ENCODE results near the gene LIMS3. TPM values are rescaled to one million over a fixed set of nuclear protein-coding genes. Genes with fewer than 3 reads are reported as not detected.
"Not testable (repeated sequence)": the region's sequence is repeated elsewhere in the genome, so short reads cannot be mapped to it uniquely, and the experiment has no call there.

The LIMS3 gene
- total RNA-seq, 1 donor from 2014 or later, result 9.7 TPM

- not testable (repeated sequence) for DNase-seq (ENCODE audit: low spot score)
Measured at GRCh38 chr2:109924481-109924880, 26.0 kb downstream of the LIMS3 start.

GRCh38 chr2:109927803-109928202 lies 29.3 kb downstream of the LIMS3 start:
- not testable (repeated sequence) for DNase-seq (ENCODE audit: low spot score)

DNA sequence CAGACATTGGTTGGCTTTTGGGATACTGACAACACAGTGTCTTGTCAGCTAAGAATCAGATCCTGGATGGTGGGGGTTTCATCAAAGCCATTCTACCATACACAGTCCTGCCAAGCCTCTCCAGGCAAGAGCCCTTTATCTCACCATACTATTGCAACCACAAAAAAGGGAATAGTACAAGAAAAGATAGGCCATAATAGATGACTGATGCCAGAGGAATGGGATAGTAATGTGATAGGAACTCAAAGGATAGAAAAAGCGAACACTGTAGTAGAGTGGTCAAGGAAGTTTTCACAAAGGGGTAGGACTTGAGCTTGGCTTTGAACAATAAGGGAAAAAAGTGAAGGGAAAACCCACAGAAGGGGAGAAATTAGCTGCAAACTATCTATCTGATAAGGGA lies 30.7 kb downstream of the LIMS3 start:
- DNase-seq (ENCODE audit: low spot score), result not testable (repeated sequence)

DNA sequence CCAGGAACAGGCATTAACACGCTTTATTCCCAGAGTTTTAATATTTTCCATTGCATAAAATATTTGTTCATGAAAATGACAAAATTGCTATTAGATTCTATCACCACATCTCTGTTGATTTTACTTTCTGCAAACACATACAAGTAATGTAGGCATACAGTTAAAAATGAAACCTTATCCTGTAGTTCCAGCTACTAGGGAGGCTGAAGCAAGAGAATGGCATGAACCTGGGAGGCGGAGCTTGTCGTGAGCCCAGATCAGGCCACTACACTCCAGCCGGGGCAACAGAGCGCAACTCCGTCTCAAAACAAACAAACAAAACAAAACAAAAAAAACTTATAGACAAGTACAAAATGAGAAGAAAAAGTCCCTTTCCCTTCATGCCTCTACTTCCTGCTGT lies 38.0 kb downstream of the LIMS3 start:
- DNase-seq (ENCODE audit: low spot score), result not testable (repeated sequence)

DNA sequence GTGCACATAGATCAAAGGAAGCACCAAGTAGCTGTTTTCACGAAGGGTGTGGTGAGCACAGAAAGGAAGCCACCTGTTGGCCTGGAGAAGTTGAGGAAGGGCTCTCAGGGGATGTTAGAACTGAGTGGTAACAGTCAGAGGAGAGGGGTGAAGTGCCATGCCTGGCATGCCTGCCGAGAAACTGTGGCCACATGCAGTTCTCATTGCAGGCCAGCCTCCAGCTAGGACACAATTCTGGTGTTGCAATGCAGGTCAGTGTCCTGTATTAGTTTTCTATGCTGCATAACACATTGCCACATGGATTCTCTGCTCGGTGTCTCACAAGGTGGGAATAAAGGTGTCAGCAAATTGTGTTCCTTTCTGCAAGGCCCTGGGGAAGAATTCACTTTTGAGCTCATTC lies 46.9 kb downstream of the LIMS3 start:
- DNase-seq (ENCODE audit: low spot score), result not testable (repeated sequence)

DNA sequence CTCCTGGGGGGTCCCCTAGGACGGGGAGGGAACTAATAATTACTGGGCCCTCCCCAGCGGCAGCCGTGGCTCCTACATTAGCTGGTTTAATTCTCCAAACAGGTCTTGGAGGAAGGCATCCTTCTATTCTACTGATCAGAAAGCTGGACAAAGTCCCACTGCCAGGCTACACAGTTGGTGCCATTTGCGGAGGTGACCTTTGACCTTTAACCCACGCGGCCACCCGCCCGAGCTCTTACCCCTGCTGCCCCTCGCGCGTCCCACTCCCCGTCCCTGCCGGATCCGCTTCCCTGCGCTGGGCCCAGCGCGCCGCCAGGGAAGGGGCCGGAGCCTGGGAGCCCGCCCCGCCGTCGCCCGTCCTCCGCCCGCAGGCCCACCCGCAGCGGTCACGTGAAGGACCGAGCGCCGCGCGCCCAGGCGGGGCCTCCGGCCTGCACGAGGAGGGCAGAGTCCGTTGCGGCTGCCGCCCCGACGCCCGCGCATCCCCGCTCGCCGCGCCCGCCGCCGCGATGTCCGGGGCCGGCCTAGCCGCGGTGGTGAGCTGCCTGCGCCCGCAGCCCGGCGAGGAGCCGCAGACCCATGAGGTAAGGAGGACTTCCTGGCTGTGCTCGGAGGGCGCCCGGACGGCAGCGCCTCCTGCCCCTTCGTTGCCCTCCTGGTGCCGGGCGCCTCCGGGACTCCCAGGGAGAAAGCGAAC lies 48.9 kb downstream of the LIMS3 start:
- not testable (repeated sequence) for DNase-seq (ENCODE audit: low spot score)

- DNase-seq (ENCODE audit: low spot score), result not testable (repeated sequence)
Measured at GRCh38 chr2:109947959-109948520, 49.6 kb downstream of the LIMS3 start.

DNA sequence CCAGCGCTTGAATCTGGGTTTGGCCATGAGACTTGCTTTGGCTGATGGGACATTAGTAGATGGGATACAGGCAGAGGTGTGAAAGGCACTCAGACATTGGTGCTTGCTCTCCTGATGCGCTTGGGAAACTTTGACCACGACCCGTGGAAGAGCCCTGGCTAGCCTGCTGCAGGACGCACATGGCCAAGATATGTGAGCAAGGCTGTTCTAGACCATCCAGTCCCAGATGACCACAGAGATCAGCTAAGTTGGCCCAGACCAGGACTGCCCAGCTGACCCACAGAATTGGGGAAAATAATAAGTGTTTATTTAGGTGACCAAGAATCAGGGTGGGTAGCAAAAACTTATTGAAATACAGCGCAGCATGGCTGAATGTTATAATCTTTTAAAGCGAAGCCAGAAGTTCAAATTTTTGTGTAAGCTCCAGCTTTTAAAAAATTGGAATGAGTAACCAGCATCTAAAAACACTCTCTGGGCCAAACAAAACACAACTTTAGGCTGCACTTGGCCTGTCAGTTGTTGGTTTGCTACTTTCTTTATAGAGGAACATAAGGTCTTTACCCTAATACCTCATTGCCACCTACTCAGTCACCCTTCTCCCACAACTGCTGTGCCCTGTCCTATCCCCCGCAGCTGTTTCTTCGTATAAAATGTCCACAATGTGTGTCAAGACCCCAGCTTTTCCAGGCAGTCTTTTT lies 51.8 kb downstream of the LIMS3 start:
- DNase-seq (ENCODE audit: low spot score), result not testable (repeated sequence)

DNA sequence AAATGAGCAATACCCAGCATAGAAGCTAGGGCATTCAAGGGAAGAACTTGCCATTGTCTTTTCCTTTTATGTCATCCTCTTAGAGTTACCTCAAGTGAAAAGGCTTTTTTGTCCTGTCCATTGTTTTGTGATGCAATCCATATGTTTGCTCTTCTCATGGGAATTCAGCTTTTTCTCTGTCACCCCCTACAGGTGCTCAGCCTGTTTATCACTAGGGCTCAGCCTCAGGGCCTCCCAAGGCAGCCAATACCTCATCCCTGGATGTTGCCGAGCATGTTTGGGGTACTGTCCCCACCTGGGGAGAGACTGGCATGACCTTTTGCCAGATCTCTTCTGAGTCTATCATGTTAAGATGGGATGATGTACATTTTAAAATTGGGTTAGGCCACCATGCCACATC lies 65.5 kb downstream of the LIMS3 start:
- DNase-seq (ENCODE audit: low spot score), result not testable (repeated sequence)

DNA sequence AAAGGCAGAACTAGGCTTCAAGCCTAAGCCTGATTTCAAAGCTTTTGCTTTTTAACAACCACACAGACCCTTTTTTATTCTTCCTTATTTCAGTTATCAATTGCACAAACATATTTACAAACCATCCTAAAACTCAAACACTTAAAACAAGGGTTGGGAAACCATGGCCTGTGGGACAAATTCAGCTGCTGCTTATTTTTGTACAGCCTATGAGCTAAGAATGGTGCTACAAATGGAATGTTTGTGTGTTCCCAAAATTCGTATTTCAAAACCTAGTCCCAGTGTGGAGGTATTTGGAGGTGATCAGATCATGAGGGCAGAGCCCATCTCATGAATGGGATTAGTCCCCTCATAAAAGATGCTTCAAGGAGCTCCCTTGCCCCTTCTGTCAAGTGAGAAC lies 67.0 kb downstream of the LIMS3 start:
- not testable (repeated sequence) for DNase-seq (ENCODE audit: low spot score)

DNA sequence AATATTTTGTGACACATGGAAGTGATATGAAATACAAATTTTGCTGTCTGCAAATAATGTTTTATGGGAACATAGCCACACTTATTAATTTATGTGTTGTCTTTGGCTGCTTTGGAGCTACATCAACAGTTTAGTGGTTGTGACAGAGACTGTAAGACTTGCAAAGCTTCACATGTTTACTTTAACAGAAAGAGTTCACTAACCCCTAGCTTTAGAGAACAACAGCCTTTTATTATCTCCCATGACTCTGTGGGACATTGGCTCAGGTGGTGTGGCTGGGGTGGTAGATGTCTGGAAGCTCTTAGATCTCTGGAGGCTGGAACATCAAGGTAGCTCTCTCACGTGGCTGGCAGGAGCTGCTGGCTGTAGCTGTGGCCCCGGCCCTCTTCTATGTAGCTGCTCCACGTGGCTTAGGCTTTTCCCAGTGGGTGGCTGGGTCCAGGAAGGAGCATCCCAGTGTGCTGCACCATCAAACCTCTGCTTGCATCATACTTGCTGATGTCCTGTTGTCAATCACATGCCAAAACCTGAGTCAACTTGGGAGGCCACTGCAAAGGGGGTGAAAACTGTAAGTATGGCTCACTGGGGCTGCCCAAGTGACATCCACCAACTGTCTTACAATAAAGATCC lies 67.7 kb downstream of the LIMS3 start:
- DNase-seq (ENCODE audit: low spot score), result not testable (repeated sequence)

DNA sequence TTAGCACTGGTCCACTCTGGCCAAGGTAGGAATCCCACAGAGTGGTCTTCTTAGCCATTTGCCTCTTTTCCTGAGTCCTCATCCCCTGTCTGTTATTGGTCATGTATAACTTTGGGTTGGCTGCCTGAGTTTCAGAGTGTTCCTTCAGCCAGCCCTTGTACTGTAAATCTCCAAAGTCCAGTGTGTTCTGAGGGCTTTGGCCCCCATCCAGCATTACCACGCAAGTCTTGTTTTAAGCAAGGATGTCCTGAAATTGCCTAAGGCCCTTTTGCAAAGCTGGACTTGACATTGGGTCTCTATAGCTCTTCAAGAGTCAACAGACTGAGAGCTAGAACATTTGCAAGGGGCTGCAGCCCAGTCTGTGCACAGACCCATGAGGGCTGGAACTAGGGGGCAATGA lies 68.4 kb downstream of the LIMS3 start:
- DNase-seq (ENCODE audit: low spot score), result not testable (repeated sequence)

- not testable (repeated sequence) for DNase-seq (ENCODE audit: low spot score)
Measured at GRCh38 chr2:109969864-109970263, 71.4 kb downstream of the LIMS3 start.

DNA sequence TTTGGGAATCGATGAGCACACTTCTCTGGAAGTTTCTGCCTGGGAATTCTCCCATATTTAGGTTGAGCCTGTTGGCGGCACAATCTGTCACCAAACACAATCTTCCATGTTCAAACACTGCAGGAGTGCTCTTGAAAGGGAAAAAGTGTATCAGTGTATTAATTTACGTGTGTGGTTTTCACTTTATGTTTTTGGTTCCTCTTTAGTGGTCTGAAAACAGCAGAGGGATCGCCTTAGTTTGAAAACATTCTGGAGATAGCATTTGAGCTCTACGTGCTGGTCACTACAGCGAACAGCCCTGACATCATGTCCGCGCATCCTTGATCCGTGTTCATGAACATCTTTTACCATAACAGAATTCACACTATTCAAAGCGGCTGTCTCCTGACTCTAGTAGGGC lies 73.2 kb downstream of the LIMS3 start:
- DNase-seq (ENCODE audit: low spot score), result not testable (repeated sequence)

Other genes starting within 250 kb of the LIMS3 start
- gene RGPD5, start 104.4 kb upstream of the LIMS3 start, total RNA-seq, result 81.5 TPM
- 20.8 TPM for gene MALL, start 217.1 kb downstream of the LIMS3 start, total RNA-seq

Measured in mesenteric fat pad (tissue), 1 donor.